ENCODE results near the gene FARP1.

FARP1 gene

GRCh38 chr13:98451676-98452470 is 309.0 kb downstream of the FARP1 start:
- DNase-seq: no peak

- DNase-seq: no peak
These were observed 310.3 kb downstream of the FARP1 start for GRCh38 chr13:98452851-98453843.

- DNase-seq: no peak
These were observed 311.5 kb downstream of the FARP1 start for GRCh38 chr13:98454389-98454881.

- DNase-seq: no peak
These were observed 313.5 kb downstream of the FARP1 start for GRCh38 chr13:98456413-98456845.

- DNase-seq: no peak
These were observed 314.2 kb downstream of the FARP1 start for GRCh38 chr13:98457053-98457452.

GRCh38 chr13:98458431-98458830 is 315.5 kb downstream of the FARP1 start:
- DNase-seq: no peak

GRCh38 chr13:98459171-98459681 is 316.3 kb downstream of the FARP1 start:
- no peak for DNase-seq

GRCh38 chr13:98459721-98460370 is 317.0 kb downstream of the FARP1 start:
- no peak for DNase-seq

GRCh38 chr13:98460516-98460915 is 317.6 kb downstream of the FARP1 start:
- DNase-seq: no peak

GRCh38 chr13:98461486-98462240 is 318.8 kb downstream of the FARP1 start:
- no peak for DNase-seq

GRCh38 chr13:98462241-98462882 is 319.5 kb downstream of the FARP1 start:
- no peak for DNase-seq

- no peak for DNase-seq
These were observed 320.1 kb downstream of the FARP1 start for GRCh38 chr13:98462946-98463345.

GRCh38 chr13:98466634-98467236 is 323.8 kb downstream of the FARP1 start:
- peak; percentile 25 for DNase-seq

GRCh38 chr13:98467263-98467985 is 324.5 kb downstream of the FARP1 start:
- no peak for DNase-seq

- no peak for DNase-seq
These were observed 325.5 kb downstream of the FARP1 start for GRCh38 chr13:98468361-98468760.

GRCh38 chr13:98468929-98469328 is 326.0 kb downstream of the FARP1 start:
- DNase-seq: no peak

- DNase-seq: no peak
These were observed 328.0 kb downstream of the FARP1 start for GRCh38 chr13:98470920-98471319.

- no peak for DNase-seq
These were observed 329.0 kb downstream of the FARP1 start for GRCh38 chr13:98471934-98472333.

GRCh38 chr13:98473135-98473787 is 330.4 kb downstream of the FARP1 start:
- no peak for DNase-seq

GRCh38 chr13:98473788-98474144 is 330.9 kb downstream of the FARP1 start:
- no peak for DNase-seq

Measured in effector CD4-positive, alpha-beta T cell (primary cell).